ENCODE results near the gene SH3PXD2A. TPM values are rescaled to one million over a fixed set of nuclear protein-coding genes. Genes with fewer than 3 reads are reported as not detected.
"Not testable (repeated sequence)": the region's sequence is repeated elsewhere in the genome, so short reads cannot be mapped to it uniquely, and the experiment has no call there.

SH3PXD2A gene
- total and polyA plus RNA-seq, 2 donors (not counting 1 experiment from before 2014, with no cell fraction given) = 3.2 to 33.5 TPM

DNA sequence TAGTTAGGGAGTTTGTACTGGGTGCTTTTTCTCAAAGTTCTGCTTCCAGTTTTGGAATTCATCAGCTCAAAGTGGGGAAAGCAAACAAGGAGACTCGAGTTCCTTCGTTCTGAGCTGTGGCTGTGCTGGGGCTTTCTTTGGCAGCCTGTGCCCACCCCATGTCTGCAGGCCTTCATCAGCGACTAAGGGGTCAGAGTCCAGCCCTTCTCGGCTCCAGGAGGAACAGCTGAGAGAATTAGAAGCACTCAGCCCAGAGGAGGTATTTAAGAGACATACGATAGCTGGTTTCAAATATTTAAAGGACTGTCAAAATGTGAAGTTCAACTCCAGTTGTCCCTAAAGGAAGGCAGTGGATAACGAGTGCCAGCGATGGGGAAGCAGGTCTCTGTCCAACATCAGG lies 41.3 kb downstream of the SH3PXD2A start:
- H3K4me1 ChIP-seq (ENCODE audit: control insufficient read depth in 2 of 2, insufficient read depth in 2 of 2, low read length in 2 of 2) = no peaks in the 10 kb centered on the region
- ChIA-PET CTCF (no interaction called here), POLR2A (no interaction called here)
- no peaks in the 10 kb centered on the region for H4K20me1 ChIP-seq (ENCODE audit: control insufficient read depth, insufficient read depth, low read length, poor library complexity, severe bottlenecking)
- no peak overlapping the region for H3K27ac ChIP-seq (ENCODE audit: low read length in 2 of 2)
- intact Hi-C loops (cut with micrococcal nuclease) = no loop called here
- H3K79me2 ChIP-seq (ENCODE audit: control insufficient read depth, insufficient read depth, low read length) = no peaks in the 10 kb centered on the region
- Mint-ChIP-seq H3K27me3 (peaks cover 26% of the 10 kb centered on the region), H3K4me1 (no peaks in the 10 kb centered on the region), H3K9me3 (ENCODE audit: insufficient read depth) (no peaks in the 10 kb centered on the region), H3K27ac (no peak overlapping the region), H3K4me3 (no peak overlapping the region)
- TF ChIP-seq EZH2 (IDR thresholded peaks at IDR 0.05; ENCODE audit: borderline replicate concordance, insufficient read depth, low read depth, low read length, poor library complexity, severe bottlenecking) = no peak
- TF ChIP-seq, protein P1, sequence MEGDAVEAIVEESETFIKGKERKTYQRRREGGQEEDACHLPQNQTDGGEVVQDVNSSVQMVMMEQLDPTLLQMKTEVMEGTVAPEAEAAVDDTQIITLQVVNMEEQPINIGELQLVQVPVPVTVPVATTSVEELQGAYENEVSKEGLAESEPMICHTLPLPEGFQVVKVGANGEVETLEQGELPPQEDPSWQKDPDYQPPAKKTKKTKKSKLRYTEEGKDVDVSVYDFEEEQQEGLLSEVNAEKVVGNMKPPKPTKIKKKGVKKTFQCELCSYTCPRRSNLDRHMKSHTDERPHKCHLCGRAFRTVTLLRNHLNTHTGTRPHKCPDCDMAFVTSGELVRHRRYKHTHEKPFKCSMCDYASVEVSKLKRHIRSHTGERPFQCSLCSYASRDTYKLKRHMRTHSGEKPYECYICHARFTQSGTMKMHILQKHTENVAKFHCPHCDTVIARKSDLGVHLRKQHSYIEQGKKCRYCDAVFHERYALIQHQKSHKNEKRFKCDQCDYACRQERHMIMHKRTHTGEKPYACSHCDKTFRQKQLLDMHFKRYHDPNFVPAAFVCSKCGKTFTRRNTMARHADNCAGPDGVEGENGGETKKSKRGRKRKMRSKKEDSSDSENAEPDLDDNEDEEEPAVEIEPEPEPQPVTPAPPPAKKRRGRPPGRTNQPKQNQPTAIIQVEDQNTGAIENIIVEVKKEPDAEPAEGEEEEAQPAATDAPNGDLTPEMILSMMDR (IDR thresholded peaks at IDR 0.05) = no peak
- no peaks in the 10 kb centered on the region for H3K9me3 ChIP-seq (ENCODE audit: control extremely low read depth in 1 of 3, control insufficient read depth in 2 of 3, insufficient read depth in 1 of 3, low read length in 2 of 3)
- no peak overlapping the region for H2AFZ ChIP-seq (ENCODE audit: insufficient read depth, low read depth, low read length, poor library complexity, severe bottlenecking)
- WGBS (ENCODE audit: insufficient coverage) = 91% methylated on average over 7 of the region's 7 CpGs
- no peak overlapping the region for H3K4me2 ChIP-seq (replicated peaks; ENCODE audit: low read depth, low read length, poor library complexity, severe bottlenecking)
- ATAC-seq (ENCODE audit: low read depth) (no peak), DNase-seq (no peak)
- H3K36me3 ChIP-seq (replicated peaks in 1 of 2; ENCODE audit: control extremely low read depth in 1 of 2, control insufficient read depth in 1 of 2, extremely low read depth in 1 of 2, insufficient read depth in 2 of 2, low read length in 1 of 2) = no peaks in the 10 kb centered on the region
- H3K9ac ChIP-seq (ENCODE audit: low read length) = no peak overlapping the region
- peaks cover 0 to 6% (median 0%) of the 10 kb centered on the region in 4 experiments for H3K27me3 ChIP-seq (replicated peaks in 1 of 4; ENCODE audit: control extremely low read depth in 1 of 4, control insufficient read depth in 3 of 4, insufficient read depth in 4 of 4, low read length in 3 of 4)
- no peak overlapping the region for H3K4me3 ChIP-seq (ENCODE audit: control extremely low read depth in 1 of 5, extremely low read depth in 1 of 5, insufficient read depth in 1 of 5, low read depth in 2 of 5, low read length in 4 of 5)

DNA sequence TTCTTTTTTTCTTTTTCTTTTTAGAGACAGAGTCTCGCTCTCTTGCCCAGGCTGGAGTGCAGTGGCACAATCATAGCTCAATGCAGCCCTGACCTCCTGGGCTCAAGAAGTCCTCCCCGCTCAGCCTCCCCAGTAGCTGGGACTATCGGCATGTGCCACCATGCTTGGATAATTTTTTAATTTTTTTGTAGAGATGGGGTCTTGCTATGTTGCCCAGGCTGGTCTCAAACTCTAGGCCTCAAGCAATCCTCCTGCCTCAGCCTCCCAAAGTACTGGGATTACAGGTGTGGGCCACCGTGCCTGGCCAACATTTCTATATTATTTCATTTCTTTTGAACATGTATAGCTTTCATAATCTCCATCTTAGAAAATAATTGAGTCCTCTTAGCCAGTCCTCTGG lies 42.1 kb downstream of the SH3PXD2A start:
- POLR2A ChIA-PET; H3K4me2 ChIP-seq (replicated peaks; ENCODE audit: low read depth, low read length, poor library complexity, severe bottlenecking); CTCF ChIA-PET; H3K9ac ChIP-seq (ENCODE audit: low read length); H4K20me1 ChIP-seq (ENCODE audit: control insufficient read depth, insufficient read depth, low read length, poor library complexity, severe bottlenecking); H3K4me1 Mint-ChIP-seq; intact Hi-C loops (cut with micrococcal nuclease); H3K27ac ChIP-seq (ENCODE audit: low read length in 2 of 2); H3K27me3 ChIP-seq (replicated peaks in 1 of 4; ENCODE audit: control extremely low read depth in 1 of 4, control insufficient read depth in 3 of 4, insufficient read depth in 4 of 4, low read length in 3 of 4); H3K27ac Mint-ChIP-seq; H2AFZ ChIP-seq (ENCODE audit: insufficient read depth, low read depth, low read length, poor library complexity, severe bottlenecking); H3K79me2 ChIP-seq (ENCODE audit: control insufficient read depth, insufficient read depth, low read length); H3K9me3 Mint-ChIP-seq (ENCODE audit: insufficient read depth); H3K4me3 Mint-ChIP-seq; DNase-seq; H3K4me1 ChIP-seq (ENCODE audit: control insufficient read depth in 2 of 2, insufficient read depth in 2 of 2, low read length in 2 of 2); H3K36me3 ChIP-seq (replicated peaks in 1 of 2; ENCODE audit: control extremely low read depth in 1 of 2, control insufficient read depth in 1 of 2, extremely low read depth in 1 of 2, insufficient read depth in 2 of 2, low read length in 1 of 2); H3K4me3 ChIP-seq (ENCODE audit: control extremely low read depth in 1 of 5, extremely low read depth in 1 of 5, insufficient read depth in 1 of 5, low read depth in 2 of 5, low read length in 4 of 5); ATAC-seq (ENCODE audit: low read depth); H3K9me3 ChIP-seq (ENCODE audit: control extremely low read depth in 1 of 3, control insufficient read depth in 2 of 3, insufficient read depth in 1 of 3, low read length in 2 of 3): not testable (repeated sequence)
- H3K27me3 Mint-ChIP-seq = peaks cover 25% of the 10 kb centered on the region
- WGBS (ENCODE audit: insufficient coverage) = 96% methylated on average over 3 of the region's 4 CpGs
